Prostate gland (tissue), 2 donors: ENCODE measurements around the gene SEC14L2. TPM values are rescaled to one million over a fixed set of nuclear protein-coding genes. Genes with fewer than 3 reads are reported as not detected.

Experiments used
- DNase-seq: peaks from one replicate; pipeline ENCODE4 v3.0.0-alpha.2; 2019; ENCODE audit warnings: low spot score
- H3K27ac ChIP-seq, 2 donors: fragments of 200-600 bp; sonication (generic); 2 replicates each; pipeline ENCODE4 v1.5.1; 2017 to 2019
- H3K27me3 ChIP-seq: fragments of 200-600 bp; sonication (generic); replicated peaks from 2 replicates; pipeline ENCODE4 v1.5.1; 2019; ENCODE audit not compliant: insufficient read depth
- H3K36me3 ChIP-seq, 2 donors: fragments of 200-600 bp; sonication (generic); 1 replicate in 1 of 2; 2 replicates in 1 of 2; pipeline versions ENCODE4 v1.5.1 to v1.8.1; 2017 to 2019
- H3K4me1 ChIP-seq: fragments of 200-600 bp; sonication (generic); replicated peaks from 2 replicates; pipeline ENCODE4 v1.5.1; 2019
- H3K4me3 ChIP-seq, 2 donors: fragments of 200-600 bp; sonication (generic); 2 replicates each; pipeline ENCODE4 v1.5.1; 2017 to 2019
- H3K9me3 ChIP-seq: fragments of 200-600 bp; sonication (generic); 2 replicates; pipeline ENCODE4 v1.5.1; 2017
- CTCF ChIP-seq, 4 experiments: fragments of 200-600 bp in 2 of 4; fragments of 450-650 bp in 2 of 4; sonication (generic) in 2 of 4; IDR thresholded peaks; 1 replicate in 3 of 4; 2 replicates in 1 of 4; pipeline ENCODE4 v1.5.1; 2016 to 2019; ENCODE audit warnings: antibody characterized with exemption in 4 of 4, mild to moderate bottlenecking in 2 of 4, moderate library complexity in 2 of 4
- POLR2A ChIP-seq: fragments of 450-650 bp; IDR thresholded peaks from one replicate; pipeline ENCODE4 v1.6.1; 2016; ENCODE audit warnings: antibody characterized with exemption, mild to moderate bottlenecking
- POLR2AphosphoS5 ChIP-seq: sonication (generic); formaldehyde crosslinking; IDR thresholded peaks from one replicate; pipeline ENCODE4 v1.6.1; 2017; ENCODE audit warnings: antibody characterized with exemption
- WGBS: methylation state at CpG from one replicate; pipeline ENCODE4 v1.1.5; 2018; 5-methylcytosine and 5-hydroxymethylcytosine counted together
- intact Hi-C: fragments of 100-400 bp; cut with DNase I; formaldehyde crosslinking; loops from one replicate; pipeline ENCODE4 v1.14.2; 2022
- total RNA-seq, 2 donors: library from RNA; depleted of rRNA; stranded (reverse); fragments of >200 nt; gene quantifications; one replicate each; pipeline ENCODE4 v1.1.0, GENCODE V29; 2016

Gene SEC14L2
- total RNA-seq, 2 donors from 2014 or later: 16.8 to 31.1 TPM

DNA sequence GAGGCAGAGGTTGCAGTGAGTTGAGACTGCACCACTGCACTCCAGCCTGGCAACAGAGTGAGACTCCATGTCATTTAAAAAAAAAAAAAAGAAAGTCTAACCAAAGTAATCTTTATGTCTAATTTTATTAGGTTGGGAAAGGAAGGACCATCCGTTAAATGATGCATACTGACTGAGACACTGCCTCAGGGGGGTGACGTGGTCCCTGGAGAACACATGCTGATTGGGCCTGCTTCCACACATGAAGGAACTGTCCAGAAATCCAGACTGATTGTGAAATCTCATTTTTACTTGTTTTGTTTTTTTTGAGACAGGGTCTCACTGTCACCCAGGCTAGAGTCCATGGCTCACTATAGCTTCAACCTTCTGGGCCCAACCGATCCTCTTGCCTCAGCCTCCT is 45.6 kb upstream of the SEC14L2 start:
- DNase-seq: no peak
- no peaks in the 10 kb centered on the region for H3K27me3 ChIP-seq
- no peaks in the 10 kb centered on the region for H3K9me3 ChIP-seq
- 81% methylated on average over 3 of the region's 3 CpGs for WGBS
- peaks cover 1 to 16% of the 10 kb centered on the region in 2 donors for H3K36me3 ChIP-seq
- intact Hi-C loops: no loop called here
- no peak overlapping the region for H3K4me3 ChIP-seq
- H3K4me1 ChIP-seq: peaks cover 10% of the 10 kb centered on the region
- no peak for TF ChIP-seq POLR2AphosphoS5
- TF ChIP-seq POLR2A: no peak
- no peak for TF ChIP-seq CTCF (IDR thresholded peaks at IDR 0.05)
- H3K27ac ChIP-seq: no peak overlapping the region

DNA sequence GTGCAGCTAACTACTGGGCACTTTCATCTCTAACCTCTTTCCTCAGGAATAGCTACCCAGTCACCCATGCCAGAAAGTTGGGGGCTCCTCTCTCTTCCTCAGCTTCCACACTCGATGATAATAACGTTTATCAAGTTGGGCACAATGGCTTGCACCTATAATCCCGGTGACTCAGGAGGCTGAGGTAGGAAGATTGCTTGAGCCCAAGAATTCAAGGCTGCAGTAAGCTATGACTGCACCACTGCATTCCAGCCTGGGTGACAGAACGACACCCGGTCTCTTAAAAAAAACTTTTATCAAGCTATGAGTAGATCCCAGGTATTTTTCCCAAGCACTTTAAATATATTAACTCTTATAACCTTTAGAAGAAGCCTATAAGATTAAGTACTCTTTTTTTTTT is 42.2 kb upstream of the SEC14L2 start:
- Histone ChIP-seq H3K27me3 (no peaks in the 10 kb centered on the region), H3K4me3 (no peak overlapping the region), H3K36me3 (peaks cover 0 to 14% of the 10 kb centered on the region in 2 donors), H3K4me1 (peaks cover 10% of the 10 kb centered on the region), H3K9me3 (no peaks in the 10 kb centered on the region), H3K27ac (no peak overlapping the region)
- intact Hi-C loops: loop anchor here (2.0 kb wide), 1 partner anchor 26 kb away; no protein-coding TSS in a partner anchor
- 57% methylated on average over 5 of the region's 5 CpGs for WGBS
- TF ChIP-seq CTCF (IDR thresholded peaks at IDR 0.05): no peak
- TF ChIP-seq POLR2A: no peak
- no peak for TF ChIP-seq POLR2AphosphoS5
- no peak for DNase-seq

DNA sequence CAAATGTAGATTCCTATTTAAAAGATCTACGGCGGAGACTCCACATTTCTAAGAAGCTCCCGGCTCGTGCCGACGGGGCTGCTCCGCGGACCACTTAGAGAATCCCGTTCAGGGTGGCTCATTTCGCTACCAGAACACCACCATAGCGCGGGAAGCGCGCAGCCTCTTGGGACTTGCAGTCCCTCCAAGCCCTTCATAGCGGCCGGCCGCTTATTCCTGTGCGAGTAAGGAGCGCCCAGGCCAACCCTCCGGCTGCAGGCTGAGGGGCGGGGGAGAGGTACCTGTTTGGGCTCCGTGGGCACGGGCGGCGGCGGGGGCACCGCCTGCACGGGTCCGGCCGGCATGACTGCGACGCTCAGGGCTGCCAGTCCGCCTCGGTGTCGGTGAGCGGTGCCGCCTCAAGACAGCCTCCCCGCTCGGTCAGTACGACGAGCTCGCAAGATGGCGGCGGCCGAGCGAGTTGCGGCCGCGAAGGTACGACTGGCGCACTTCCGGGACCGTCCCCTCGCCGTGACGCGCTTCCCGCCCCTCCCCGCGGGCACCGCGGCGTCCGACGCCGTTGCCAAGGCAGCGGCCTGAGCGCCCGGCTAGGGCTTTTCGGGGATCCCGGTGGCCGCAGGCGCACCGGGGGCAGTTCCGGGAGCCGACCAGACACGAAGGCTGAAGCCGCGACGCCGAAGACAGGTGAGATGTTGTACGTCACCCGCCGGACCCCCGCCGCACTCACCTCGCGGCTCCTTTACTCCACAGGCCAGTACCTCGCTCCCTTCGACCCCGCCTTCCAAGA is 40.2 kb upstream of the SEC14L2 start, which contains the start of the genes CCDC157 and SF3A1:
TSS of gene CCDC157 (plus strand) at position 559 of the 787 bp plus-strand sequence. CDS start 8,994 bp downstream, outside the sequence.
TSS of gene SF3A1 (minus strand) at position 446 of the 787 bp plus-strand sequence. CDS start at position 344, 102 bp downstream.
- peak within 1 kb of the TSS; percentile 93 for H3K27ac ChIP-seq
- peak; percentile 85 for DNase-seq
- H3K36me3 ChIP-seq: peaks cover 0 to 14% of the 10 kb centered on the region in 2 donors
- under 1% methylated on average over 80 of the region's 91 CpGs for WGBS
- H3K4me3 ChIP-seq: peak within 1 kb of the TSS; percentile 58 to 68
- TF ChIP-seq POLR2AphosphoS5: peak; percentile 92
- peak; percentile 85 for TF ChIP-seq POLR2A
- peak in 2 of 4 experiments; percentile 29 for TF ChIP-seq CTCF (IDR thresholded peaks at IDR 0.05)
- no peaks in the 10 kb centered on the region for H3K9me3 ChIP-seq
- peaks cover 10% of the 10 kb centered on the region for H3K4me1 ChIP-seq
- no peaks in the 10 kb centered on the region for H3K27me3 ChIP-seq
- intact Hi-C loops: loop anchor here (2.0 kb wide), 2 partner anchors 30 to 68 kb away; partner anchors contain the start of genes CASTOR1 and RNF215

DNA sequence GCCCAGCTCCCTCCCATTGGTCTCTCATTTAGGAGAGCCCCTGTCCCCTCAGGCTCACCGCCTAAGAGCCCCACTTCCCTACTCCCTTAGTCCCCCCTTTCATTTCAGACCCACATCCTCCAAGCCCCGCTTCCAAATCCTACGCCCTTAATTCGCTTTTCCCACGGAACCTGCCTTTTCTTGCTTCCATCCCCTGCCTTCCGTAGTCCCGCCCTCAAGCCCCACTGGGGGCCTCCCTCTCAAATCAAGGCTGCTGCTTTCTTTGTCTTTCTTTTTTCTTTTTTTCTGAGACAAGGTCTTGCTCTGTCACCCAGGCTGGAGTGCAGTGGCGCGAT is 39.6 kb upstream of the SEC14L2 start:
- intact Hi-C loops: loop anchor here (2.0 kb wide), 2 partner anchors 30 to 68 kb away; partner anchors contain the start of genes CASTOR1 and RNF215

More for the DNA sequence above, 39.6 kb upstream of the SEC14L2 start:
- 2% methylated on average over 9 of the region's 9 CpGs for WGBS
- no peaks in the 10 kb centered on the region for H3K9me3 ChIP-seq
- peak overlapping the region; percentile 93 for H3K27ac ChIP-seq
- TF ChIP-seq POLR2A: no peak
- no peak for TF ChIP-seq POLR2AphosphoS5
- TF ChIP-seq CTCF (IDR thresholded peaks at IDR 0.05): no peak
- peaks cover 10% of the 10 kb centered on the region for H3K4me1 ChIP-seq
- H3K27me3 ChIP-seq: no peaks in the 10 kb centered on the region
- peak overlapping the region; percentile 58 to 68 for H3K4me3 ChIP-seq
- DNase-seq: no peak
- peaks cover 0 to 8% of the 10 kb centered on the region in 2 donors for H3K36me3 ChIP-seq
